HEK293T (cell line): Measurements from ENCODE around the gene COL4A3.
A peak's percentile ranks its signal among the peaks of the same experiment; 100 is the strongest.

Source experiments
- CTCF ChIA-PET: fragments of 350-600 bp; formaldehyde crosslinking; extraction: SDS; loops from one replicate; lab custom pipeline; 2021; ENCODE audit warnings: antibody characterized with exemption, inconsistent platforms; lab: Yijun Ruan, JAX
- POLR2A ChIA-PET: fragments of 350-600 bp; formaldehyde crosslinking; extraction: SDS; loops from one replicate; lab custom pipeline; 2020; ENCODE audit warnings: antibody characterized with exemption, inconsistent platforms; lab: Yijun Ruan, JAX
- DNase-seq: peaks from one replicate; pipeline ENCODE4 v3.0.0; 2012; ENCODE audit warnings: mixed read lengths; ENCODE audit errors: extremely low spot score
- ARNT ChIP-seq: fragments of 450-650 bp; IDR thresholded peaks from 2 replicates; pipeline ENCODE4 v1.6.1; 2017; ENCODE audit warnings: mild to moderate bottlenecking
- BHLHE40 ChIP-seq: fragments of 450-650 bp; IDR thresholded peaks from 2 replicates; pipeline ENCODE4 v1.6.1; 2016; ENCODE audit warnings: mild to moderate bottlenecking, moderate library complexity, borderline replicate concordance
- CTBP1 ChIP-seq: fragments of 450-650 bp; IDR thresholded peaks from 2 replicates; pipeline ENCODE4 v1.6.1; 2016; ENCODE audit warnings: borderline replicate concordance
- ELF4 ChIP-seq: fragments of 450-650 bp; IDR thresholded peaks from 2 replicates; pipeline ENCODE4 v1.6.1; 2017; ENCODE audit warnings: antibody characterized with exemption
- FOXA1 ChIP-seq: fragments of 450-650 bp; IDR thresholded peaks from 2 replicates; pipeline ENCODE4 v1.6.1; 2016; ENCODE audit warnings: mild to moderate bottlenecking
- FOXK2 ChIP-seq: fragments of 450-650 bp; IDR thresholded peaks from 2 replicates; pipeline ENCODE4 v1.6.1; 2016; ENCODE audit warnings: mild to moderate bottlenecking
- FOXM1 ChIP-seq: fragments of 450-650 bp; IDR thresholded peaks from 2 replicates; pipeline ENCODE4 v1.6.1; 2017; ENCODE audit warnings: mild to moderate bottlenecking, borderline replicate concordance
- HDGF ChIP-seq: fragments of 450-650 bp; IDR thresholded peaks from 2 replicates; pipeline ENCODE4 v1.6.1; 2017; ENCODE audit warnings: antibody characterized with exemption, borderline replicate concordance
- L3MBTL2 ChIP-seq: fragments of 450-650 bp; conservative IDR thresholded peaks from 2 replicates; pipeline ENCODE4 v1.6.1; 2016; ENCODE audit warnings: mild to moderate bottlenecking
- LEF1 ChIP-seq: fragments of 450-650 bp; IDR thresholded peaks from 2 replicates; pipeline ENCODE4 v1.6.1; 2017; ENCODE audit warnings: mild to moderate bottlenecking, borderline replicate concordance
- NFRKB ChIP-seq: fragments of 450-650 bp; IDR thresholded peaks from 2 replicates; pipeline ENCODE4 v1.6.1; 2016; ENCODE audit warnings: mild to moderate bottlenecking, moderate library complexity
- PKNOX1 ChIP-seq: fragments of 450-650 bp; IDR thresholded peaks from 2 replicates; pipeline ENCODE4 v1.6.1; 2016
- SP1 ChIP-seq: fragments of 450-650 bp; IDR thresholded peaks from 2 replicates; pipeline ENCODE4 v1.6.1; 2017
- SUZ12 ChIP-seq: fragments of 450-650 bp; IDR thresholded peaks from 2 replicates; pipeline ENCODE4 v1.6.1; 2016; ENCODE audit warnings: mild to moderate bottlenecking
- TARDBP ChIP-seq: fragments of 450-650 bp; IDR thresholded peaks from 2 replicates; pipeline ENCODE4 v1.6.1; 2016
- ZNF384 ChIP-seq: fragments of 450-650 bp; IDR thresholded peaks from 2 replicates; pipeline ENCODE4 v1.6.1; 2016

Gene COL4A3

GRCh38 chr2:227183657-227184367, 19.4 kb downstream of the COL4A3 start:
- ChIA-PET CTCF (no interaction called here), POLR2A (no interaction called here)
- no peak for TF ChIP-seq ARNT
- no peak for TF ChIP-seq FOXM1
- no peak for TF ChIP-seq ZNF384
- no peak for TF ChIP-seq BHLHE40
- TF ChIP-seq FOXK2, result no peak
- no peak for TF ChIP-seq TARDBP
- TF ChIP-seq SUZ12, result no peak
- TF ChIP-seq LEF1, result no peak
- no peak for TF ChIP-seq CTBP1
- no peak for TF ChIP-seq PKNOX1
- no peak for TF ChIP-seq ELF4
- no peak for TF ChIP-seq SP1
- no peak for TF ChIP-seq L3MBTL2
- no peak for TF ChIP-seq FOXA1
- no peak for TF ChIP-seq NFRKB
- TF ChIP-seq HDGF, result no peak
- DNase-seq, result no peak

GRCh38 chr2:227185615-227186232, 21.3 kb downstream of the COL4A3 start:
- DNase-seq, result no peak
- ChIA-PET CTCF (interaction anchor here (0.7 kb wide), 1 partner anchor 53 kb away, joined by 3 read pairs; no protein-coding TSS in a partner anchor), POLR2A (no interaction called here)
- no peak for TF ChIP-seq ELF4
- no peak for TF ChIP-seq SP1
- no peak for TF ChIP-seq PKNOX1
- TF ChIP-seq TARDBP, result no peak
- TF ChIP-seq LEF1, result no peak

- POLR2A ChIA-PET, result no interaction called here
These were observed 22.3 kb downstream of the COL4A3 start for GRCh38 chr2:227186751-227187150.

GRCh38 chr2:227188292-227188691, 23.9 kb downstream of the COL4A3 start:
- no peak for TF ChIP-seq SUZ12
- no peak for TF ChIP-seq FOXK2
- no peak for TF ChIP-seq NFRKB
- TF ChIP-seq ZNF384, result no peak
- no peak for TF ChIP-seq FOXM1
- TF ChIP-seq FOXA1, result no peak
- TF ChIP-seq TARDBP, result no peak
- no peak for TF ChIP-seq LEF1
- TF ChIP-seq CTBP1, result no peak
- TF ChIP-seq HDGF, result no peak
- TF ChIP-seq ELF4, result no peak
- TF ChIP-seq L3MBTL2, result no peak
- TF ChIP-seq PKNOX1, result no peak
- TF ChIP-seq SP1, result no peak
- TF ChIP-seq BHLHE40, result no peak
- no peak for TF ChIP-seq ARNT
- DNase-seq, result no peak
- ChIA-PET CTCF (interaction anchor here (0.7 kb wide), 1 partner anchor 43 kb away, joined by 10 read pairs; no protein-coding TSS in a partner anchor), POLR2A (interaction anchor here (0.6 kb wide), 1 partner anchor 11 kb away, joined by 3 read pairs; no protein-coding TSS in a partner anchor)

More at GRCh38 chr2:227186751-227187150, 22.3 kb downstream of the COL4A3 start:
- no peak for DNase-seq
- CTCF ChIA-PET, result no interaction called here
- TF ChIP-seq FOXK2 (no peak), LEF1 (no peak), ZNF384 (no peak), SUZ12 (no peak), ELF4 (no peak), HDGF (no peak), CTBP1 (no peak), FOXM1 (no peak), ARNT (no peak)

GRCh38 chr2:227191367-227191766, 26.9 kb downstream of the COL4A3 start:
- CTCF ChIA-PET, result no interaction called here
- TF ChIP-seq NFRKB (no peak), PKNOX1 (peak; percentile 53; the same call in 1 of the 2 replicates)
- POLR2A ChIA-PET, result no interaction called here
- peak; percentile 22 for DNase-seq

- no peak for TF ChIP-seq TARDBP
- TF ChIP-seq SUZ12, result no peak
- TF ChIP-seq ARNT, result no peak
- no peak for TF ChIP-seq BHLHE40
- TF ChIP-seq ZNF384, result no peak
- TF ChIP-seq FOXM1, result no peak
- CTCF ChIA-PET, result no interaction called here
- POLR2A ChIA-PET, result no interaction called here
- no peak for DNase-seq
These were observed 28.1 kb downstream of the COL4A3 start for GRCh38 chr2:227192491-227192890.
